AG09319 (cell line): ENCODE measurements around the gene CCNF.

Source experiments
- DNase-seq: peaks from one replicate; pipeline ENCODE4 v3.0.0-alpha.2; 2010; ENCODE audit warnings: low read depth; ENCODE audit errors: extremely low read depth
- CTCF ChIP-seq: IDR thresholded peaks from 2 replicates; pipeline ENCODE4 v1.5.1; 2011; ENCODE audit warnings: low read depth, mild to moderate bottlenecking, inconsistent platforms, low read length, moderate library complexity

The CCNF gene

GRCh38 chr16:2451851-2452320 lies 22.6 kb downstream of the CCNF start:
- no peak for DNase-seq

GRCh38 chr16:2452650-2453049 lies 23.4 kb downstream of the CCNF start:
- no peak for TF ChIP-seq CTCF
- no peak for DNase-seq

More at GRCh38 chr16:2451851-2452320, 22.6 kb downstream of the CCNF start:
- no peak for TF ChIP-seq CTCF

- TF ChIP-seq CTCF: no peak
These were observed 26.0 kb downstream of the CCNF start for GRCh38 chr16:2455081-2455845.

GRCh38 chr16:2456551-2457153 lies 27.4 kb downstream of the CCNF start:
- TF ChIP-seq CTCF: no peak
- no peak for DNase-seq

More at GRCh38 chr16:2455081-2455845, 26.0 kb downstream of the CCNF start:
- DNase-seq: no peak

- TF ChIP-seq CTCF: no peak
- DNase-seq: no peak
These were observed 28.0 kb downstream of the CCNF start for GRCh38 chr16:2457267-2457666.

- DNase-seq: no peak
- TF ChIP-seq CTCF: no peak
These were observed 28.7 kb downstream of the CCNF start for GRCh38 chr16:2457946-2458345.

GRCh38 chr16:2458887-2459646 lies 29.8 kb downstream of the CCNF start:
- DNase-seq: no peak
- TF ChIP-seq CTCF: no peak
